IgD-negative memory B cell (primary cell): ENCODE results near the gene RHOD. TPM values are rescaled to one million over a fixed set of nuclear protein-coding genes. Genes with fewer than 3 reads are reported as not detected.

ENCODE experiments used
- H3K27ac Mint-ChIP-seq, 3 donors: one replicate each; pipeline ENCODE4 v1.8.0; 2020 to 2022; ENCODE audit warnings: mild to moderate bottlenecking in 3 of 3, mixed read lengths in 3 of 3, moderate library complexity in 1 of 3
- H3K27me3 Mint-ChIP-seq: one replicate; pipeline ENCODE4 v1.8.0; 2021; ENCODE audit warnings: mixed read lengths
- H3K36me3 Mint-ChIP-seq: one replicate; pipeline ENCODE4 v1.8.0; 2020; ENCODE audit warnings: mild to moderate bottlenecking, mixed read lengths
- H3K4me1 Mint-ChIP-seq, 3 donors: one replicate each; pipeline ENCODE4 v1.8.0; 2020 to 2022; ENCODE audit warnings: mixed read lengths in 3 of 3, mild to moderate bottlenecking in 1 of 3
- H3K4me3 Mint-ChIP-seq, 4 donors: one replicate each; pipeline ENCODE4 v1.8.0; 2020 to 2022; ENCODE audit warnings: mild to moderate bottlenecking in 4 of 4, mixed read lengths in 4 of 4, moderate library complexity in 3 of 4
- H3K9me3 Mint-ChIP-seq, 3 donors: one replicate each; pipeline ENCODE4 v1.8.0; 2020 to 2021; ENCODE audit warnings: mixed read lengths in 3 of 3, mild to moderate bottlenecking in 1 of 3
- polyA plus RNA-seq: library from polyadenylated mRNA; unstranded; fragments of 300-500 nt; fragmentation: Illumina TruSeq; gene quantifications from one replicate; pipeline ENCODE4 v1.2.3, GENCODE V29; 2021

The RHOD gene
- polyA plus RNA-seq, 1 donor from 2014 or later, result 0.54 TPM

DNA sequence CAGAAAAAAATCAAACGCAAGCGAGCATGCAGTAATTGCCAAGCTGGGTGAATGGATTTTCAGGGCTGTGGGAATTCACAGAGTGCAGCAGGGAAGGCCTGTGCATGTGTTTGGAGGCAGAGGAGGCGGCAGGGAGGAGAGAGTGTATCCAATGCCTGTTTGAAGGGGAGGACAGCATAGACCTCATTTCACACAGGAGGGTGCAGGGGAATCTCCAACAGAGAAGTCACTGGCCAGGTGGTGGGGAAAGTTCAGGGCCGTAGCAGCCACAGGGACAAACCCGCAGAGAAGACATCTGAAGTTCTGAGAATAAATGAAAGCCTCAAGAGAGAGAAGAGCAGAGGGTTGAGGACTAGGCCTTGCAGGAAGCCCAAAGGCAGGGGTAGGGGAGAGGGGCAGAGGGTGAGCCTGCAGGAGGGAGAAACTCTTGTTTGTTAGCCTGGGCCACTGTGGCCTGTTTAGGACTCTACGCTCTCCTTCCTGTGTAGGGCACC is 43.2 kb downstream of the RHOD start:
- Mint-ChIP-seq H3K9me3 (no peaks in the 10 kb centered on the region), H3K4me1 (peaks cover 4 to 14% (median 8%) of the 10 kb centered on the region in 3 donors), H3K27me3 (no peaks in the 10 kb centered on the region)

DNA sequence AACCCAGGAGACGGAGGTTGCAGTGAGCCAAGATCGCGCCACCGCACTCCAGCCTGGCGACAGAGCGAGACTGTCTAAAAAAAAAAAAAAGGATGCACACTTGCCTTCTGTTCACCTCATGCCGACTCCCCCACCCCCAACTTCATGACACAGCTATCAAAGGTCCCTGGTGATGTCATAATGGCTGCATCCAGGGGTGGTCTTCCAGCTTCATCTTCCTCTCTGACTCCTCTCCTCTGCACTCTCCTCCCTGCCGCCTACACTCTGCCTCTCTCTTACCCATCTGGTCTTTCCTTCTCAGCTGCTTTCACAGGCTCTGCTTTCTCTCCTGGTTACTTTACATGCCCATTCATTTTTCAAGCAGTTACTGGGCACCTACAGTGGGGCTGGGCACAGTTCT is 46.0 kb downstream of the RHOD start:
- Mint-ChIP-seq H3K27ac (no peak overlapping the region), H3K9me3 (no peaks in the 10 kb centered on the region), H3K4me1 (peaks cover 4 to 14% (median 8%) of the 10 kb centered on the region in 3 donors), H3K4me3 (no peak overlapping the region), H3K36me3 (no peaks in the 10 kb centered on the region), H3K27me3 (no peaks in the 10 kb centered on the region)

More for the DNA sequence above, 43.2 kb downstream of the RHOD start:
- no peaks in the 10 kb centered on the region for H3K36me3 Mint-ChIP-seq
- no peak overlapping the region for H3K4me3 Mint-ChIP-seq
- H3K27ac Mint-ChIP-seq, result peak overlapping the region in 2 of 3 donors; percentile 62 to 89

DNA sequence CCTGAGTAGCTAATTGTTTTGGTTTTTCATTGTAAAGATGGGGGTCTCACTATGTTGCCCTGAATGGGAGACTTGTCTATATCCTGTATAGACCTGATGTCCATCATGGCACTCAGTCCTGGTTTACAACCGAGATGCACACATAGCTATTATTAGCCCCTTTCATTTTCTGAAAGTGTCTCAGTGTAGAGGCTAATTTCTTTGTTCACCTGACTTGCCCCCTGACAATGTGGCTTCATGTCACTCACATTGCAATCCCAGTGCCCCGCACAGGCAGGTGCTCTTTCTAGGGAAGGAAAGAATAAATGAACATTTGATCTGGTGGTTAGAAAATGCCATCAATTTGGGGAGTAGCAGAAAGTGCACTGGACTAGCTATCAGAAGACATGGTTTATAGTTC is 49.3 kb downstream of the RHOD start:
- Mint-ChIP-seq H3K4me1 (peaks cover 0 to 2% (median 2%) of the 10 kb centered on the region in 3 donors), H3K36me3 (no peaks in the 10 kb centered on the region)

DNA sequence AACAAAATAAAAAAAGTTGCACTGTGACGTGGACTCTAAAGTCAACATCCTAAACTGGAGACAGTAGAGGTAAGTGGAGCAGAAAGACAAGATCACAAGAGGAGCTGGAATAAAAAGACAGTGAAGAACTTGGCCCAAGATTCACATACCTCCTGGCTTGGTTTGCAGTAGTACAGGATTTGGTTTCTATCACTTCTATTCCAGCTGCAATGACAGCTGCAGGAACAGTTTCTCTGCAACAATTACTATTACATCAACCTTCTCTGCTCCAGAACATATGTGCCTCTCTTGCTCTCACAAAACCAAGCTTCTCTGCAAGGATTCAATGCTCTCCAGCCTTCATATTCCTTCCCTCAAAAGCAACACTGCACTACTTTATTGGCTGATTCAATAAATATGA is 54.6 kb downstream of the RHOD start:
- Mint-ChIP-seq H3K27ac (no peak overlapping the region), H3K27me3 (no peaks in the 10 kb centered on the region), H3K36me3 (peaks cover 2% of the 10 kb centered on the region), H3K4me3 (no peak overlapping the region), H3K4me1 (peaks cover 13 to 16% (median 14%) of the 10 kb centered on the region in 3 donors), H3K9me3 (no peaks in the 10 kb centered on the region)

More for the DNA sequence above, 49.3 kb downstream of the RHOD start:
- Mint-ChIP-seq H3K27me3 (no peaks in the 10 kb centered on the region), H3K9me3 (no peaks in the 10 kb centered on the region), H3K27ac (no peak overlapping the region), H3K4me3 (no peak overlapping the region)

DNA sequence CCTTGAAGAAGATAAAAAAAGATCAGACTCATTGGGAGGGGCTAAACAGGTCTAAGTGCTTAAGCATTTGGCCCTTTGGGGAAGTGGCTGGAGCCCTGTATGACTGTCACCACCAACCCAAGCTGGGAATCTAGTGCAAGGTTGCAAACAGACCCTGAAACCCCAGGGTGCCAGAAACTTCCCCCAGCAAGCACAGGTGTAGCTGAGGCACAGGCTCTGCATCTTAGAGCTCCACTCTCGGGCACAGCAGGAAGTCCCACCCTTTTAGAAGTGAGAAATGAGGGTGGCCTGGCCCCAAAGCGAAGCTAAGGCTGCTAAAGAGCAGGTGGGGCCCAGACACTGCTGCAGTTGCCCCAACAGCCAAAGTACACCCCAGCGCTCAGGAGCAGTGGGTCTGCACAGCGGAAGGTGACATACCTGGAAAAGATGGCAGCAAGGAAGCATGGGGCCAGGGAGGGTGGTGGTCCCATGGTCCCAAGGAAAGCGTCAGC is 56.6 kb downstream of the RHOD start:
- Mint-ChIP-seq H3K27ac (peak overlapping the region; percentile 87 to 93 (median 88)), H3K4me3 (peak overlapping the region in 3 of 4 donors; percentile 86 to 91 (median 87))

DNA sequence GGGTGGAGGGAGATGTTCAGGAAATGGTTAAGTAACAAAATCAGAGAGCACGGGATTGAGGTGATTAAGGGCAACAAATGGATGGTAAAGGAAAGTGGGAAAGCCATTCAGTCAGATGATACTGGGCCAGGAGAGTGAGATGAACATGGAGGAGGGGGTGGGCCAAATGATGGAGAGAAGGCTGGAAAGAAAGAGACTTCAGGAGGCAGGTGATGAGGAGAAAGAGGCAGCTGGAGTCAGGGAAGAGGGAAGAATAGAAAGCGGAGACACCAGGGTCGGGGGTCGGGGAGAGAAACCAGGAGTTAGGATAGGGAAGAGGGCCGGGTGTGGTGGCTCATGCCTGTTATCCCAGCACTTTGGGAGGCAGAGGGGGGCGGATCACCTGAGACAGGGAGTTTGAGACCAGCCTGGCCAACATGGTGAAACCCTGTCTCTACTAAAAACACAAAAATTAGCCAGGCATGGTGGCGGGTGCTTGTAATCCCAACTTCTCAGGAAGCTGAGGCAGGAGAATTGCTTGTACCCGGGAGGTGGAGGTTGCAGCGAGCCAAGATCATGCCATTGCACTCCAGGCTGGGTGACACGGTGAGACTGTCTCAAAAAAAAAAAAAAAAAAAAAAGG is 57.7 kb downstream of the RHOD start:
- H3K27ac Mint-ChIP-seq, result no peak overlapping the region
- H3K36me3 Mint-ChIP-seq, result peaks cover 2% of the 10 kb centered on the region
- H3K27me3 Mint-ChIP-seq, result no peaks in the 10 kb centered on the region
- no peaks in the 10 kb centered on the region for H3K9me3 Mint-ChIP-seq
- H3K4me3 Mint-ChIP-seq, result peak overlapping the region in 2 of 4 donors; percentile 65 to 77
- peaks cover 14 to 20% (median 18%) of the 10 kb centered on the region in 3 donors for H3K4me1 Mint-ChIP-seq

More for the DNA sequence above, 56.6 kb downstream of the RHOD start:
- Mint-ChIP-seq H3K36me3 (peaks cover 2% of the 10 kb centered on the region), H3K9me3 (no peaks in the 10 kb centered on the region), H3K27me3 (no peaks in the 10 kb centered on the region), H3K4me1 (peaks cover 14 to 20% (median 18%) of the 10 kb centered on the region in 3 donors)

- Mint-ChIP-seq H3K36me3 (peaks cover 2% of the 10 kb centered on the region), H3K27me3 (no peaks in the 10 kb centered on the region), H3K9me3 (no peaks in the 10 kb centered on the region), H3K27ac (peak overlapping the region in 2 of 3 donors; percentile 5 to 95), H3K4me1 (peaks cover 26 to 29% (median 27%) of the 10 kb centered on the region in 3 donors), H3K4me3 (peak overlapping the region; percentile 5 to 95 (median 51))
Observed at GRCh38 chr11:67116758-67117105, 60.1 kb downstream of the RHOD start.

DNA sequence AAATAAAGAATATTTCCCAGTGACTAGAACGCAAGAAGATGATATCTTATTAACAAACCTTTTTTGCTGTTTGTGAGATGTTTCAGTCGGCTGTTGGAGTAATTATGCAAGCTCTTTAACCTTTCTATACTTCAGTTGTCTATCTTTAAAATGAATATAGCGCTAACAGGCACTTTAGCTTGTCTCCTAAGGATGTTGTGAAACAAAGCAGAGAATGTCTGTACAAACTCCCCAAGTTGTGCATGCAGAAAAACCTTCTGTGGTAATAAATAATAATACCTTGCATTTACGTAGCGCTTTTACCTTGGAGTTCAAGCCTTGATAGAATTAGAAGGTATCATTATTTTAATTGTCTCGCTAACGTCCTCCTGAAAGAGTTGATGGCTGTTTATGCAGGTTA is 60.5 kb downstream of the RHOD start:
- Mint-ChIP-seq H3K9me3 (no peaks in the 10 kb centered on the region), H3K36me3 (peaks cover 2% of the 10 kb centered on the region), H3K4me1 (peaks cover 26 to 31% (median 30%) of the 10 kb centered on the region in 3 donors), H3K27me3 (no peaks in the 10 kb centered on the region), H3K27ac (peak overlapping the region in 2 of 3 donors; percentile 41 to 95), H3K4me3 (peak overlapping the region; percentile 75 to 95 (median 88))

DNA sequence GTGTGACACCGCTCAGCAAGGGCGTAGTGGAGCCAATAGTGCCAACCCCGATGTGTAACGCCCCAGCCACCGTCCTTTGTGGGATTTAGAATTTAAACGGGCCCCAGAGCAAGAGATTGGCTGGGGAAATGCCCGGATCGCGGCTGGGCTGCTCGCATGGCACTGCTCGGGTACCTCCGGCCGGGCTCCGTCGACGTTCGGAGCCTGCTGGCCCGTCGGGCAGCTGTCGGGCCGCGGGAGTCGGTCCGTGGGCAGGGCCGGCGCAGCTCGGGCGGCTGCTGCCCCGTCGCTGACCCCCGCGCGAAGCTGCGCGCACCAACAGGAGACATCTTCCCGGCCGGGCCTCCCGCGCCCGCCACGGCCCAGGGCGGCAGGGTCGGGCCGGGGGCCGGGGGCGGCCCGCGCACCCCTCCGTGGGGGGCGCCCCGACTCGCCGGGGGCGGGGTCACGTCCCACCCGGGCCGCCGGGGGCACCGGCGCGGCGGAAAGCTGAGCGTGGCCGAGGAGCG is 61.1 kb downstream of the RHOD start:
- Mint-ChIP-seq H3K4me3 (peak overlapping the region; percentile 75 to 95 (median 88)), H3K9me3 (no peaks in the 10 kb centered on the region), H3K36me3 (peaks cover 2% of the 10 kb centered on the region), H3K27ac (peak overlapping the region; percentile 41 to 95 (median 86)), H3K4me1 (peaks cover 26 to 31% (median 30%) of the 10 kb centered on the region in 3 donors), H3K27me3 (no peaks in the 10 kb centered on the region)

DNA sequence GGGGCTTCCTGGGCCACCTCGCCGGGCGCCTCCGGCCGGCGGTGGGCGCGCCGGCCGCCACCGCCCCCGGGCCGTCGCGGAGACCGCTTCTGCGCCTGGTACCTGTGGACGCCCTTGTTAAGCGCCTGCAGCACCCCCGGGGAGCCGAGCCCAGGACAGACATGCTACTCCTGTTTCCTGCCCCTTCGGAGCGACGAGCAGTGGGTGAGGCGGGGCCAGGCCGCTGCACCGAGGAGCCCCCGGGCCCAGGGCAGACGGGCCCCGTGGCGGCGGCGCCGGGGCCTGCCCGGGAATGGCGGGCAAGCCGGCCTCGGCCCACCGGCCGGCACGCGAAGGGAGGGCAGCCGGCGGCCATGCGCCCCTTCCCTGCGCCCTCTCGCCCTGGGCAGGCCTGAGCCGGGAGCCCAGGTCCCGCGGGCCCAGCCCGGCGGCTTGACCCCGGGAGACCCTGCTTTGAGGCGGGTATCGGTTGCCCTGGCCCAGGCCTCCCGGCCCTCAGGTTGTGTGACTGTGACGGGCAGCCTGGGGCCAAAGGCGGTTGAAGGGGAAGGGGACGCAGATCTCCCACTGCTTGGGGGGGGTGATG is 61.6 kb downstream of the RHOD start:
- H3K27me3 Mint-ChIP-seq, result no peaks in the 10 kb centered on the region
- H3K27ac Mint-ChIP-seq, result peak overlapping the region in 1 of 3 donors; percentile 80
- H3K4me3 Mint-ChIP-seq, result peak overlapping the region; percentile 72 to 94 (median 92)
- no peaks in the 10 kb centered on the region for H3K9me3 Mint-ChIP-seq
- H3K4me1 Mint-ChIP-seq, result peaks cover 24 to 27% (median 27%) of the 10 kb centered on the region in 3 donors
- H3K36me3 Mint-ChIP-seq, result peaks cover 2% of the 10 kb centered on the region

DNA sequence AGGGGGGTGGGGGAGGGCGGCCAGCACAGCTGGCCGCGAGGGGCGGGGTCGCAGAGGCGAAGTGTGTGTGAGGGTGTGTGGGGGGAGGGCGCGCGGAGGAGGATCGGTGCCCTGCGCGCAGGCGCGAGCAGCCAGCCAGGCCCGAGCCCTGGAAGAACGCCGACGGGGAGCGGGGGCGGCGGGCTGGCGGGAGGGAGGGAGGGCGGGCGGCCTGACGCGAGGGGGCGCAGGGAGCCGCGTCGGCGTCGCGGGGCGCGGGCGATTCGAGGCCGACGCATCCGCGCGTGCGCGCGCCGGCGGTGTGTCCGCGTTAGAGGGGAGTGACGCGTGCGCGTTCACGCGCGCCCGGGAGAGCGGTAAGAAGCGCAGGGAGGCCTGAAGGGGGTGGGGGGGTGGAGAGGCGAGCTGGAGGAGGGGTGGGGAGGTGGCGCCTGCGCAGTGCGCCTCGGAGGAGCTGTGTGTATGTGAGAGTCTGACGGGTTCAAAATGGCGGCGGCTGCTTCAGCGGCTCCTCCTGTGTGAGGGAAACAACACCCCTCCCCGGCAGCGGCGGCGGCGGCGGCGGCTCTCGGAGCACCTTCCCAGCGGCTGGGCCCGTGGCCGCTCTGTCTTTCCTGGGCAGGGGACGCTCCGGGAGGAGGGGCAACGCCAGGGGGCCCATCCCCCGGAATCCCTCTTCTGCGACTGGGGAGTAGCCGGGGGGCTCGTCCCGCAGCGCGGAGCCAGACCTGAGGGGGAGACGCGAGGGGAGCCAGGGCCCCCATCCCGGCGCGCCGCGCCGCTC is 62.3 kb downstream of the RHOD start, which contains the start of gene KDM2A:
KDM2A (plus strand) TSS at position 463 of the 784 bp plus-strand sequence. CDS start 2,054 bp downstream, outside the sequence.
- H3K36me3 Mint-ChIP-seq, result no peaks in the 10 kb centered on the region

DNA sequence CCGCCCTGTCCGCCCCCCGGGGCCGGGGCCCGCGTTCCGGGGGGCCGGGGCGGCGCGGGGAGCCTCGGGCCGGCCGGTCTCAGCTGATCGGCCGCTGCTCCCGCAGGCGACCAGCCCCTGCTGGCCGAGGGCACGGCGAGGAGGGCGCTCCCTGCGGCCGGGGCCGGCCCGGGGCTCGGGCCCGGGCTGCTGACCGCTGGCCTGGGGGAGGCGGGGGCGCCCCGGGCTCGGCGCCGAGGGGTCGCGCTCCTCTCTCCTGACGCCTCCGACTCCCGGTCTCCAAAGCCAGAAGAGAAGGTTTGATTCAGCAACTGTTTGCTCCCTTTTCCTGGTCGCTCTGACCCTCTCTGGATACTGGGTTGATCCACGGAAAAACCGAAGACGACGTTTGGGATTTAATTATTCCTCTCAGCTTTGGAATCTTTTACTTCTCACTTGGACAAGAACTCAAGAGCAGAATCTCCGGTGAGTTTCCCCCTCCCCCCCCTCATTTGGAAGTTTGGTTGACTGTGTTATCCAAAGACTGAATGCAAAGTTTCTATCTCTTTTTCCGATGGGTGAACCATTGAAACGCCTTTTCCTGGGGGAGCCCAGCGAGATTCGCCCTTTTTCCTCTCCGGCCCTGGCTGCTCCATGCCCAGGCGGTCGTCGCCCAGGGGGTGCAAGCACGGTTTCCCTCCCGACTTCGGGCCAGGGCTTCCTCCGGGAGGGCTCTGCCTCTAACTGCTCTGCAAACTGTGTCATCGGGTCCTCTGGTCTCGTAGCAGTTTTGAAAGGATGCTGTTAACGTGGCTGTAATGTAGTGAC is 63.1 kb downstream of the RHOD start:
- Mint-ChIP-seq H3K4me3 (peak overlapping the region; percentile 94 to 98 (median 96)), H3K27ac (peak overlapping the region; percentile 90 to 97 (median 92)), H3K27me3 (no peaks in the 10 kb centered on the region), H3K36me3 (no peaks in the 10 kb centered on the region), H3K9me3 (no peaks in the 10 kb centered on the region), H3K4me1 (peaks cover 21 to 24% (median 23%) of the 10 kb centered on the region in 3 donors)

More for the DNA sequence above, 62.3 kb downstream of the RHOD start, which contains the start of gene KDM2A:
- H3K4me3 Mint-ChIP-seq, result peak within 1 kb of the TSS; percentile 94 to 98 (median 96)
- H3K27ac Mint-ChIP-seq, result peak within 1 kb of the TSS; percentile 90 to 97 (median 92)
- no peaks in the 10 kb centered on the region for H3K27me3 Mint-ChIP-seq
- H3K9me3 Mint-ChIP-seq, result no peaks in the 10 kb centered on the region
- H3K4me1 Mint-ChIP-seq, result peaks cover 23 to 26% (median 24%) of the 10 kb centered on the region in 3 donors

- Mint-ChIP-seq H3K27ac (peak overlapping the region; percentile 90 to 97 (median 92)), H3K9me3 (no peaks in the 10 kb centered on the region), H3K4me1 (peaks cover 19 to 20% (median 20%) of the 10 kb centered on the region in 3 donors), H3K27me3 (no peaks in the 10 kb centered on the region), H3K36me3 (no peaks in the 10 kb centered on the region), H3K4me3 (peak overlapping the region; percentile 91 to 98 (median 96))
Observed at GRCh38 chr11:67120456-67120855, 63.8 kb downstream of the RHOD start.
